SK-N-MC (cell line): Measurements from ENCODE around the gene C22orf23.

ENCODE experiments used
- EZH2 ChIP-seq: fragments of 200-600 bp; sonication (generic); IDR thresholded peaks from one replicate; pipeline ENCODE4 v1.6.1; 2017; ENCODE audit warnings: antibody characterized with exemption
- FOXP2 ChIP-seq: optimal IDR thresholded peaks from 2 replicates; pipeline ENCODE3; 2011; ENCODE audit warnings: mild to moderate bottlenecking, moderate library complexity; ENCODE audit not compliant: insufficient read depth; ENCODE audit errors: extremely low read length, control extremely low read depth
- POLR2AphosphoS5 ChIP-seq: IDR thresholded peaks from 2 replicates; pipeline ENCODE4 v1.6.1; 2012; ENCODE audit warnings: mild to moderate bottlenecking, low read depth, low read length, borderline replicate concordance

DNA sequence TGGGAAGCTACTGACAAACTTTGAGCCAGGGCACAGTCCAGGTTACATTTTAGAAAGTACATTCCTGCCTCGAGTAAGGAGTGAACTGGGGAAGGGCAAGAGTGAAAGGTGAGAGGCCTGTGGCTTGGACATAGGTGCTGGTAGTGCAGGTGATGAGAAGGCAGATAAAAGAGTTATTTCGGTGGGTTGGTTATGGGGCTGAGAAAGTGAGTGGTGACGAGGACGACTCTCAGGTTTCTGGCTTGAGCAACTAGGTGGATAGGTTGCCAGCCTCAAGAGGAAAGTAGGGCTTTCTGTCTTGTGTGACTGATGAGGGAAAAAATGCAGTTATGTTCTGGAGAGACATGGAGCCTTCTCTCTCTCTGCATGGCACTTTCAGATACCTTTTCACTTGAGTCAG lies 3.8 kb upstream of the C22orf23 start:
- no peak for TF ChIP-seq POLR2AphosphoS5
- no peak for TF ChIP-seq EZH2
- no peak for TF ChIP-seq FOXP2
